Esophagus squamous epithelium (tissue), 5 donors: ENCODE data around the gene PML. TPM values are rescaled to one million over a fixed set of nuclear protein-coding genes. Genes with fewer than 3 reads are reported as not detected.

Experiments used
- DNase-seq: peaks from one replicate; lab custom pipeline; 2025; lab: John Stamatoyannopoulos, UW
- H3K27ac ChIP-seq, 4 donors: fragments of 200-600 bp; sonication (generic); one replicate each; pipeline ENCODE4 v1.5.1; 2016 to 2019; ENCODE audit warnings: mild to moderate bottlenecking in 1 of 4
- H3K27me3 ChIP-seq, 4 donors: fragments of 200-600 bp; sonication (generic); 1 replicate in 3 of 4; 2 replicates in 1 of 4; pipeline versions ENCODE4 v1.5.1 to v1.6.0; 2017 to 2021; ENCODE audit warnings: antibody characterized with exemption in 1 of 4
- H3K36me3 ChIP-seq, 3 donors: fragments of 200-600 bp; sonication (generic); one replicate each; pipeline ENCODE4 v1.5.1; 2016 to 2019
- H3K4me1 ChIP-seq, 3 donors: fragments of 200-600 bp; sonication (generic); one replicate each; pipeline ENCODE4 v1.5.1; 2017 to 2019
- H3K4me3 ChIP-seq, 4 donors: fragments of 200-600 bp; sonication (generic); 1 replicate in 3 of 4; 2 replicates in 1 of 4; pipeline ENCODE4 v1.5.1; 2016 to 2019; ENCODE audit warnings: mild to moderate bottlenecking in 2 of 4, moderate library complexity in 1 of 4
- H3K9me3 ChIP-seq, 3 donors: fragments of 200-600 bp; sonication (generic); one replicate each; pipeline ENCODE4 v1.5.1; 2016 to 2019
- POLR2A ChIP-seq, 4 donors: fragments of 450-650 bp; IDR thresholded peaks; one replicate each; pipeline ENCODE4 v1.6.1; 2017; ENCODE audit warnings: antibody characterized with exemption in 4 of 4, mild to moderate bottlenecking in 4 of 4, moderate library complexity in 3 of 4
- WGBS, 2 donors: methylation state at CpG; one replicate each; pipeline ENCODE4 v1.1.5; 2018; 5-methylcytosine and 5-hydroxymethylcytosine counted together
- intact Hi-C: fragments of 100-400 bp; cut with DNase I; formaldehyde crosslinking; loops from one replicate; pipeline ENCODE4 v1.15.0; 2022
- total RNA-seq, 4 donors: library from RNA; depleted of rRNA; stranded (reverse); fragments of >200 nt; gene quantifications; one replicate each; pipeline ENCODE4 v1.1.0, GENCODE V29; 2016
- TF ChIP-seq, protein P1 (sequence below), 6 experiments: fragments of 450-650 bp in 4 of 6; fragments of 200-600 bp in 2 of 6; sonication (generic) in 2 of 6; IDR thresholded peaks; one replicate each; pipeline ENCODE4 v1.5.1; 2016 to 2019; ENCODE audit warnings: antibody characterized with exemption in 6 of 6, mild to moderate bottlenecking in 4 of 6, moderate library complexity in 4 of 6
- donor health status: DM: yes; HTN: yes; CAD: no.

The PML gene
- total RNA-seq, 4 donors from 2014 or later: 34.0 to 52.3 (median 44.5) TPM

GRCh38 chr15:74032606-74033561 is 38.4 kb downstream of the PML start:
- Histone ChIP-seq H3K36me3 (peaks cover 20 to 92% (median 42%) of the 10 kb centered on the region in 3 donors), H3K27ac (peak overlapping the region in 2 of 4 donors; percentile 13 to 34), H3K9me3 (no peaks in the 10 kb centered on the region), H3K4me1 (peaks cover 0 to 16% (median 0%) of the 10 kb centered on the region in 3 donors), H3K27me3 (no peaks in the 10 kb centered on the region), H3K4me3 (no peak overlapping the region)
- DNase-seq: no peak
- 66 to 84% methylated on average over 4 to 13 of the region's 16 CpGs for WGBS, 2 donors
- intact Hi-C loops: no loop called here
- TF ChIP-seq POLR2A (IDR thresholded peaks at IDR 0.05): no peak
- TF ChIP-seq, protein P1, sequence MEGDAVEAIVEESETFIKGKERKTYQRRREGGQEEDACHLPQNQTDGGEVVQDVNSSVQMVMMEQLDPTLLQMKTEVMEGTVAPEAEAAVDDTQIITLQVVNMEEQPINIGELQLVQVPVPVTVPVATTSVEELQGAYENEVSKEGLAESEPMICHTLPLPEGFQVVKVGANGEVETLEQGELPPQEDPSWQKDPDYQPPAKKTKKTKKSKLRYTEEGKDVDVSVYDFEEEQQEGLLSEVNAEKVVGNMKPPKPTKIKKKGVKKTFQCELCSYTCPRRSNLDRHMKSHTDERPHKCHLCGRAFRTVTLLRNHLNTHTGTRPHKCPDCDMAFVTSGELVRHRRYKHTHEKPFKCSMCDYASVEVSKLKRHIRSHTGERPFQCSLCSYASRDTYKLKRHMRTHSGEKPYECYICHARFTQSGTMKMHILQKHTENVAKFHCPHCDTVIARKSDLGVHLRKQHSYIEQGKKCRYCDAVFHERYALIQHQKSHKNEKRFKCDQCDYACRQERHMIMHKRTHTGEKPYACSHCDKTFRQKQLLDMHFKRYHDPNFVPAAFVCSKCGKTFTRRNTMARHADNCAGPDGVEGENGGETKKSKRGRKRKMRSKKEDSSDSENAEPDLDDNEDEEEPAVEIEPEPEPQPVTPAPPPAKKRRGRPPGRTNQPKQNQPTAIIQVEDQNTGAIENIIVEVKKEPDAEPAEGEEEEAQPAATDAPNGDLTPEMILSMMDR (IDR thresholded peaks at IDR 0.05): no peak

GRCh38 chr15:74034206-74034755 is 39.8 kb downstream of the PML start:
- DNase-seq: no peak
- TF ChIP-seq, protein P1 (IDR thresholded peaks at IDR 0.05): no peak
- no peak for TF ChIP-seq POLR2A (IDR thresholded peaks at IDR 0.05)
- Histone ChIP-seq H3K27me3 (no peaks in the 10 kb centered on the region), H3K4me3 (no peak overlapping the region), H3K36me3 (peaks cover 20 to 82% (median 42%) of the 10 kb centered on the region in 3 donors), H3K27ac (no peak overlapping the region), H3K4me1 (peaks cover 0 to 20% (median 6%) of the 10 kb centered on the region in 3 donors), H3K9me3 (no peaks in the 10 kb centered on the region)
- 87 to 100% methylated on average over 2 to 6 of the region's 10 CpGs for WGBS, 2 donors
- intact Hi-C loops: no loop called here

DNA sequence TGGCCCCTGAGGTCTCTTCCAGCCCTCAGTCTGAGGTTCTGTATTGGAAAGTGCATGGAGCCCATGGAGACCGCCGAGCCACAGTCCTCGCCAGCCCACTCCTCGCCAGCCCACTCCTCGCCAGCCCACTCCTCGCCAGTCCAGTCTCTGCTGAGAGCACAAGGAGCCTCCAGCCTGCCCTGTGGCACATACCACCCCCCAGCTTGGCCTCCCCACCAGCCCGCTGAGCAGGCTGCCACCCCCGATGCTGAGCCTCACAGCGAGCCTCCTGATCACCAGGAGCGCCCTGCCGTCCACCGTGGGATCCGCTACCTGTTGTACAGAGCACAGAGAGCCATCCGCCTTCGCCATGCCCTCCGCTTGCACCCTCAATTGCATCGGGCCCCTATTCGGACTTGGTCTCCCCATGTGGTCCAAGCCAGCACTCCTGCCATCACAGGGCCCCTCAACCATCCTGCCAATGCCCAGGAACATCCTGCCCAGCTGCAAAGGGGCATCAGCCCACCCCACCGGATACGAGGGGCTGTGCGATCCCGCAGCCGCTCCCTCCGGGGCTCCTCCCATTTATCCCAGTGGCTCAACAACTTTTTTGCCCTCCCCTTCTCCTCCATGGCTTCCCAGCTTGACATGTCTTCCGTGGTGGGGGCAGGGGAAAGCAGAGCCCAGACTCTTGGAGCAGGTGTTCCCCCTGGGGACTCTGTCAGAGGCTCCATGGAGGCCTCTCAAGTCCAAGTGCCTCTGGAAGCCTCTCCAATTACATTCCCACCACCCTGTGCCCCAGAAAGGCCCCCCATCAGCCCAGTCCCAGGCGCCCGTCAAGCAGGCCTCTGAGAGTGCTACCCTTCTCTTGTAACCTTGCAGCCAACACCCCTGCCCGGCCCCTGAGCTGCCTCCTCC is 40.9 kb downstream of the PML start:
- Histone ChIP-seq H3K9me3 (no peaks in the 10 kb centered on the region), H3K27ac (no peak overlapping the region), H3K4me1 (peaks cover 0 to 31% (median 12%) of the 10 kb centered on the region in 3 donors), H3K27me3 (no peaks in the 10 kb centered on the region), H3K4me3 (no peak overlapping the region), H3K36me3 (peaks cover 20 to 72% (median 39%) of the 10 kb centered on the region in 3 donors)
- TF ChIP-seq POLR2A (IDR thresholded peaks at IDR 0.05): no peak
- TF ChIP-seq, protein P1 (IDR thresholded peaks at IDR 0.05): no peak
- intact Hi-C loops: no loop called here
- DNase-seq: no peak
- WGBS, 2 donors: 90 to 93% methylated on average over 19 to 20 of the region's 28 CpGs

- no peaks in the 10 kb centered on the region for H3K27me3 ChIP-seq
- 80 to 84% methylated on average over 20 to 21 of the region's 21 CpGs for WGBS, 2 donors
- no peak overlapping the region for H3K27ac ChIP-seq
- DNase-seq: no peak
- intact Hi-C loops: no loop called here
- no peak for TF ChIP-seq POLR2A (IDR thresholded peaks at IDR 0.05)
- TF ChIP-seq, protein P1 (IDR thresholded peaks at IDR 0.05): peak in 4 of 6 experiments; percentile 11 to 48 (median 20)
- H3K9me3 ChIP-seq: no peaks in the 10 kb centered on the region
- H3K4me1 ChIP-seq: peaks cover 0 to 43% (median 13%) of the 10 kb centered on the region in 3 donors
- peaks cover 20 to 71% (median 39%) of the 10 kb centered on the region in 3 donors for H3K36me3 ChIP-seq
- H3K4me3 ChIP-seq: no peak overlapping the region
Measured at GRCh38 chr15:74036271-74037170, 42.0 kb downstream of the PML start.
